GM19239 (cell line): ENCODE measurements around the gene KCNIP4.

Experiments
- DNase-seq: peaks from one replicate; pipeline ENCODE4 v3.0.0; 2011; ENCODE audit warnings: low spot score; ENCODE audit not compliant: insufficient read length
- FAIRE-seq: peaks from 2 replicates; lab custom pipeline; 2011; peaks lifted over from hg19 to GRCh38; lab: Jason Lieb, UNC

KCNIP4 gene

DNA sequence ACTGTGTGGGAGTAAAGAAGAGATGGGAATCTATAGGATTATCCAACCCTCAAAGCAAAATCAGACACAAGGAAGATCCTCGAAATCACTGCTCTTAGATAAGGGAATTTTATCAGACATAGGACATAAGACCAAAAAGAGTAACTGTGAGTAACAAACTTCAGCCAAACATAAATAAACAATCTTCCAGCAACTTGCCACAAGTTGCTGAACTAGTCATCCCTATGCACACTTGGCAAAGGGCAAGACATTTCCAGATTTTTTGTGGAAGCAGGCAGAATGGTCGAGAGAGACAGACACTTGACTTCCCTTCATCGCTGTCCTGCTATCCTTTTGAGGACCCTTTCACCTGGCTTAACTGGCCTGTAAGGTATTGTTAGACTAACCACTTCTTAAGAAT lies 89.6 kb downstream of the KCNIP4 start:
- FAIRE-seq = no peak
- no peak for DNase-seq

GRCh38 chr4:21856754-21857153 lies 91.8 kb downstream of the KCNIP4 start:
- no peak for DNase-seq
- FAIRE-seq = no peak

DNA sequence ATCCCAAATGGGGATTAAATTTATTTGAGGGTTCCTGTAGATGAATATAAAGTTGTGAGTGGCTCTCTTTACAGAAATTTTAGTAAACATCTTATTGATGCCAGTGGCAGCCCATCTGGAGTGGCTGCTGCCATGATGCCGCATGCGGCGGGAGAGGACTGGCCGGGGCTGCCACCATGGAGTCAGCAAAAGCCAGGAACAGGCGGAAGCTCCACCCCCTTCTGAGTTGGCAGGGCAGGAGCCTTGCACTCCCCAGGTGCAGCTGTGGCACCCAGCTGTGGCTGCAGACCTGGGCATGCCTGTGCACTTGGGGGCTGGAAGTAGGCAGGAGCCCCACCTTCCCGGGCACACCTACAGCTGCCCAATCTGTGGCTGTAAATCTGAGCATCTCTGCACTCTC lies 92.3 kb downstream of the KCNIP4 start:
- DNase-seq (no peak), FAIRE-seq (no peak)

GRCh38 chr4:21849077-21849476 lies 99.5 kb downstream of the KCNIP4 start:
- no peak for FAIRE-seq
- no peak for DNase-seq

- no peak for FAIRE-seq
Measured at GRCh38 chr4:21848021-21848420, 100.6 kb downstream of the KCNIP4 start.

DNA sequence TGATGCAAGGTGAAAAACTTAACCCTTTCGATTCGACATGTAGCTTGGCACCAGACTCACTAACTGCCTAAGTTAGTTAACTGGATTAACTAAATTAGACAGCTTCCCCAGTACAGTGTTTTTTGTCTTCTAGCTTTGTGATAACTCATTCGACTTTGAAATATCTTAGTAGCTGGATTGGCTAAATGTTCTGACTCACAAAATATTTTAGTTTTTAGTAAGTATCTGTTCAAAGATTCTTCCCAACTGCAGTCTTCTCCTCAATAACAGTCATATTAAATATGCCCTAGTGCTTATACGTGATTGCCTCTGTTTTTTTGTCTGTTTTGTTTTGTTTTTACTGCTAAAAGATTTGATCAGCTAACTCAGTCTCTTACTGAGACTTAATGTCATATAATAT lies 102.9 kb downstream of the KCNIP4 start:
- no peak for FAIRE-seq
- no peak for DNase-seq

More at GRCh38 chr4:21848021-21848420, 100.6 kb downstream of the KCNIP4 start:
- no peak for DNase-seq

GRCh38 chr4:21835712-21836111 lies 112.9 kb downstream of the KCNIP4 start:
- no peak for FAIRE-seq
- DNase-seq = no peak

GRCh38 chr4:21830272-21830671 lies 118.3 kb downstream of the KCNIP4 start:
- no peak for FAIRE-seq

GRCh38 chr4:21827575-21827974 lies 121.0 kb downstream of the KCNIP4 start:
- FAIRE-seq (no peak), DNase-seq (no peak)

More at GRCh38 chr4:21830272-21830671, 118.3 kb downstream of the KCNIP4 start:
- DNase-seq = no peak

GRCh38 chr4:21826071-21826470 lies 122.5 kb downstream of the KCNIP4 start:
- DNase-seq = no peak
- no peak for FAIRE-seq

DNA sequence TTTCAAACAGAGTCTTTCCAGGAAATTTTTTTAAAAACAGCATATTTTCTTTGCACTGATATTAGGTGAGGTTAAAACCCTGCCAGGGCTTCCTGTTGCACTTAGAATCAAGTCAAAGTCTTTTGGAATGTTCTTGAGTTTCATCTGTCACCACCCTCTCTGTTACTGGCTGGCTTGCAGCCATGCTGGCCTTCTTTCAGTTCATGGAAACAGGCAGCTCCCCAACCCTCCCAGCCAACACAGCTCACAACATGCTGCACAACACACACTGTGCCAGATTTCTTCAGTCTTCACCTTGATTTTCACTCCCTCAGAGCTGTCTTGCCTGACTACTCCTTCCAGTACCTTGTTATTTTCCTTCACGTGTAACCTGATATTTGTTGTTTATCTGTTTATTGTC lies 129.5 kb downstream of the KCNIP4 start:
- FAIRE-seq (no peak), DNase-seq (no peak)

GRCh38 chr4:21815651-21816377 lies 132.8 kb downstream of the KCNIP4 start:
- DNase-seq (no peak), FAIRE-seq (no peak)

- FAIRE-seq = no peak
- no peak for DNase-seq
Measured at GRCh38 chr4:21811565-21811964, 137.0 kb downstream of the KCNIP4 start.

- FAIRE-seq (no peak), DNase-seq (no peak)
Measured at GRCh38 chr4:21806991-21807390, 141.6 kb downstream of the KCNIP4 start.

DNA sequence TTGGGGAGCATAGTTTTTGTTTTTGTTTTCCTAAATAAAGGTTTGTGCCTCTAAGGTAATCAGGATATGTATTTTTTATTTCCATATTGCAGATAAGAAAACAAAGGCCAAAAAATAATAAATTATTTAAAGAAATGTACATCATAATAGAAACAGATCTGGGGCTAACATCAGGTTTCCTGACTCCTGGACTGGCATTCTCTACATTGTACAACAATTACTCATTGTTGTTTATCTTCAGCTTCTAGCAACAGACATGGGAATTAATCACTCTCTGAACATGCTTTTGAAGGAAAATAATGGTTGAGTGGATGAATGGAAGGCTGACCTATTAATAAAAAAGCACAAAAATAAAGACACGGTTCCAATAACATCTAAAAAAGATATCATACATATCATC lies 146.2 kb downstream of the KCNIP4 start:
- no peak for FAIRE-seq
- DNase-seq = no peak

DNA sequence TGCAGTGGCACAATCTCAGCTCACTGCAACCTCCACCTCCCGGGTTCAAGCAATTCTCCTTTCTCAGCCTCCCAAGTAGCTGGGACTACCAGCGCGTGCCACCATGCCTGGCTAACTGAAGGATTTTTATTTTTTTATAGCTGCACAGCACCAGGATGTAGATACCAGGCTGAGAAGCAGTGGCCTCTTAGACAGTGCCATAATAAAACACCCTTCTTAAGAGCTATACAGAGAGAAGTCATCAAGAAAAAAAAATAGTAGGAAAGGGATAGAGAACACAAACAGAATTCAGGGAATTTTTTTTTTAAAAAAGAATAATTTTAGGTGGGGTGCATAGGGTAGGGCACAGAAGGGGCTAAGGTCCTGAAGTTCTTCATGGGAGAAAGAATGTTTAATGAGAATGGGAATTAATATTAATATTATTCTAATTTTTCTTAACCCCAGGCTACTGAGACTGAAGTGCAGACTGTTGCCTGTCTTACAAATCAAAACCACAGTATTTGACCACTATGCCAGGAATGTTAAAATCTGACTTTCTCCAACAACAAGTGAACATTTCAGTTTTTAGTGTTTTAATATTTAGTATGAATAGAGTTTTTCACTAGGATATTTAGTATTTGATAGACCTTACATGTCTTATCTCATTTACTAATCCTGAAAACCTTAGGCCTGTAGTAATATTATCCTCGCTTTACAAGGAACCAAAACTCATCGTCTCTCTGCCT lies 146.7 kb downstream of the KCNIP4 start:
- FAIRE-seq = no peak
- no peak for DNase-seq

DNA sequence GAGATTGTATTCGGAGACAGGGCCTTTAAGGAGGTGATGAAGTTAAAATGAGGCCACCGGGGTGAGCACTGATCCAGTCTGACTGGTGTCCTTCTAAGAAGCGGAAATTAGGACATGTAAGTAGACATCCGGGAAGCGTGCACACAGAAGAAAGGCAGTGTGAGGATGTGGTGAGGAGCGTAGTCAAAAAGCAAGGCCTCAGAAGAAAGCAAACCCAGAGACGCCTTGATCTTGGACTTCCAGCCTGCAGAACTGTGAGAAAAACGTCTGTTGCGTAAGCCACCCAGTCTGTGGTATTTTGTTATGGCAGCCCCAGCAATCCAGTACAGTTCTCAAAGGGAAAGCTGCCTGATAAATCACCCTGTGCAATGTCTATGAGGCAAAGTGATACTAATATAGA lies 153.5 kb downstream of the KCNIP4 start:
- DNase-seq = no peak
- FAIRE-seq = no peak

DNA sequence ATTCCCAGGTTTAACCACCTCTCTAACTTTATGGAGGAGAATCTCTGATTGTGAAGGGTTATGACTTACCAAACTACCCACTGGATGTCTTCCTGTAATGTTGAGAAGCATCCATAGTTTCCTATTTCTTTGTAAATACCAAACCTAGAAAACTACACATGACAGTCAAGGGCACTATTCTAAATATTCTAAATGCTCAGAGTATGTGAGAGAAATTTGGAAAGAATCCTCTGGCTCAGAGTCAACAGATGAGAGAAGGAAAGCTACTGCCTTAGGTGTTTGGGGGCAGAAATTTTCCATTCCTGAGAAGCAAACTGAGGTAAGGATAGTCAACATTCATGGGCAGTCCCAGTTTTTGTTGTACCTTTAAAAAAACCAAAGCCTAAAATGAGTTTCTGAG lies 155.8 kb downstream of the KCNIP4 start:
- DNase-seq (no peak), FAIRE-seq (no peak)

- no peak for DNase-seq
Measured at GRCh38 chr4:21790438-21791029, 158.0 kb downstream of the KCNIP4 start.

DNA sequence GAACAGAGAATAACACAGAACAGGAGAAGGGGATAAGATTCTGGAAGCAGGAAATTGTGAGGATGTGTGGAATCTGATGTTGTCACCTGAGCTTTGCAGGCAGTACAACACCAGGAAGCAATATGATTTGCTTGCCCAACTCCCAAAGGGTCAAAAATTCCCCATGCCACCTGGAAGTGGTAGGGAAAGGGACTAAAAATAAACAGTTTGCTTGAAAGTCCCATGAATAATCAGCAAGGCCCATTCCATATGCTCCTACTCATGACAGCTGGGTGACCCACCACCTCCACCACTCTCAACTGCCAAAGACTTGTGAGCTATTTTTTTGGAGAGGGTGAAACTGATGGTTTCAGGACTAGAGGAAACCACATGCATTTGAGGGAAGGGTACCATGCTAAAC lies 168.4 kb downstream of the KCNIP4 start:
- DNase-seq (no peak), FAIRE-seq (no peak)

More at GRCh38 chr4:21790438-21791029, 158.0 kb downstream of the KCNIP4 start:
- no peak for FAIRE-seq

DNA sequence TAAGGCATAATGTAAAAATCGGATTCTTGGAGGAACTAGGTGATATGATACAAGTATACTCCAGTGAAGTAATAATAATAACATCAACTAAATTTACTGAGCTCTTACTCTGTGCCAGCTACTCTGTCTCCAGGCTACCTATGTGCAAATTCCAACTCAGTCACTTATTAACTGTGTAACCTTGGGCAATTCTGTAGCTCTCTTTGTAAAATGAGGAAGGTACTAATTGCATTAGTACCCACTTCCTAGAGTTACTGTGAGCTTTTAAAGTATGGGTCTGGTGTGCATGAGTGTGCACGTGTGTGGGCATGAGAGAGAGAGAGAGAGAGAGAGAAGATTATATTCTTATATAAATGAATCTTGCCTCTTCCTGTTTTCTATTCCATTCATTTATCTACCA lies 169.9 kb downstream of the KCNIP4 start:
- DNase-seq (no peak), FAIRE-seq (no peak)
